Coronary artery (tissue), 2 donors: ENCODE results near the gene P2RX7.
A peak's percentile ranks its signal among the peaks of the same experiment; 100 is the strongest.
"Not testable (repeated sequence)": the region's sequence is repeated elsewhere in the genome, so short reads cannot be mapped to it uniquely, and the experiment has no call there.

Source experiments
- DNase-seq: peaks from one replicate; pipeline ENCODE4 v3.0.0-alpha.2; 2017; ENCODE audit warnings: low spot score
- H3K27ac ChIP-seq, 2 donors: fragments of 200-600 bp; sonication (generic); one replicate each; pipeline ENCODE4 v1.5.1; 2016 to 2019
- H3K4me3 ChIP-seq: fragments of 200-600 bp; sonication (generic); 2 replicates; pipeline ENCODE4 v1.5.1; 2016; ENCODE audit warnings: mild to moderate bottlenecking, moderate library complexity
- TF ChIP-seq, protein P1 (sequence below): fragments of 200-600 bp; sonication (generic); IDR thresholded peaks from one replicate; pipeline ENCODE4 v1.5.1; 2019; ENCODE audit warnings: antibody characterized with exemption

P2RX7 gene

DNA sequence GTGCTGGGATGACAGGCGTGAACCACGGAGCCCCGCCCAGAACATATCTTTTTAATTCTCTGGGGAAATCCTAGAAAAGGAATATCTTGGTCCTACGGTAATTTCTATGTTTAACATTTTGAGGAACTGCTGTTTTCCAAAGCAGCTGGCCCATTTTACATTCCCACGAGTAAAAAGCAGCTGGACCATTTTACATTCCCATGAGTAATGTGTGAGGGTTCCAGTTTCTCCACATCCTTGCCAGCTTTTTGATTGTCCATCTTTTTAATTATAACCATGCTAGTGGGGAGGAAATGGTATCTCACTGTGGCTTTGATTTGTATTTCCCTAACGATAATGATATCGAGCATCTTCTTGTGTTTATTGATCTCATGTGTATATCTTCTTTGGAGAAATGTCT lies 72.8 kb downstream of the P2RX7 start:
- DNase-seq: no peak
- H3K27ac ChIP-seq: no peak overlapping the region
- H3K4me3 ChIP-seq: no peak overlapping the region
- TF ChIP-seq, protein P1, sequence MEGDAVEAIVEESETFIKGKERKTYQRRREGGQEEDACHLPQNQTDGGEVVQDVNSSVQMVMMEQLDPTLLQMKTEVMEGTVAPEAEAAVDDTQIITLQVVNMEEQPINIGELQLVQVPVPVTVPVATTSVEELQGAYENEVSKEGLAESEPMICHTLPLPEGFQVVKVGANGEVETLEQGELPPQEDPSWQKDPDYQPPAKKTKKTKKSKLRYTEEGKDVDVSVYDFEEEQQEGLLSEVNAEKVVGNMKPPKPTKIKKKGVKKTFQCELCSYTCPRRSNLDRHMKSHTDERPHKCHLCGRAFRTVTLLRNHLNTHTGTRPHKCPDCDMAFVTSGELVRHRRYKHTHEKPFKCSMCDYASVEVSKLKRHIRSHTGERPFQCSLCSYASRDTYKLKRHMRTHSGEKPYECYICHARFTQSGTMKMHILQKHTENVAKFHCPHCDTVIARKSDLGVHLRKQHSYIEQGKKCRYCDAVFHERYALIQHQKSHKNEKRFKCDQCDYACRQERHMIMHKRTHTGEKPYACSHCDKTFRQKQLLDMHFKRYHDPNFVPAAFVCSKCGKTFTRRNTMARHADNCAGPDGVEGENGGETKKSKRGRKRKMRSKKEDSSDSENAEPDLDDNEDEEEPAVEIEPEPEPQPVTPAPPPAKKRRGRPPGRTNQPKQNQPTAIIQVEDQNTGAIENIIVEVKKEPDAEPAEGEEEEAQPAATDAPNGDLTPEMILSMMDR: no peak

DNA sequence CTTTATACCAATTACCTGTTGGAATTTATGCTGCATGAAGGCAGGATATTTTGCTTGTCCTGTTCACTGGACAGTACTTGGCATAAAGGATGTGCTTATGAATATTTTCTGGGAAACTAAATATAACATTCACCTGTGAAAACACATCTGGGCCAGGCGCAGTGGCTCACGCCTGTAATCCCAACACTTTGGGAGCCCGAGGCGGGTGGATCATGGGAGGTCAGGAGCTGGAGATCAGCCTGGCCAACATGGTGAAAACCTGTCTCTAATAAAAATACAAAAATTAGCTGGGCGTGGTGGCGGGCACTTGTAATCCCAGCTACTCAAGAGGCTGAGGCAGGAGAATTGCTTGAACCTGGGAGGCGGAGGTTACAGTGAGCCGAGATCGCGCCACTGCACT lies 75.9 kb downstream of the P2RX7 start:
- not testable (repeated sequence) for H3K27ac ChIP-seq, DNase-seq, H3K4me3 ChIP-seq

DNA sequence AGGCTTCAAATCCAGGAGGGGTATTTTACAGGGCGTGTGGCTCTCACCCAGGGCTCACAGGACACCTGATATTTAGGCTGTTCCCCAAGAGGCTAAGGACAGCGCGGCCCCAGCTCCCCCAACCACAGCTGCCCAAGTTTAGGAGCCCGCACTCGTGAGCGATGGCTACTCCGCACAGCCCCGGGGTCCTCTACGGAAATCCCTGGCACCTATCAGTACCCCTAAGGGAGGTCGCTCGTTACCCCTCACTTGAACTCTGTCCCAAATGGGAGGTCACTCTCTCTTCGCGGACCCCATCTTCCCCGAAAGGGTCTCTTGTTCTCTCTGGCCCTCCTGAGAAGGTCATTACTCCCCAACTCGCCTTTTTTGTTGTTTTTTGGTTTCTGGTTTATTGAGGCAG lies 76.5 kb downstream of the P2RX7 start:
- H3K4me3 ChIP-seq: no peak overlapping the region
- DNase-seq: no peak
- no peak overlapping the region for H3K27ac ChIP-seq
- TF ChIP-seq, protein P1: no peak

DNA sequence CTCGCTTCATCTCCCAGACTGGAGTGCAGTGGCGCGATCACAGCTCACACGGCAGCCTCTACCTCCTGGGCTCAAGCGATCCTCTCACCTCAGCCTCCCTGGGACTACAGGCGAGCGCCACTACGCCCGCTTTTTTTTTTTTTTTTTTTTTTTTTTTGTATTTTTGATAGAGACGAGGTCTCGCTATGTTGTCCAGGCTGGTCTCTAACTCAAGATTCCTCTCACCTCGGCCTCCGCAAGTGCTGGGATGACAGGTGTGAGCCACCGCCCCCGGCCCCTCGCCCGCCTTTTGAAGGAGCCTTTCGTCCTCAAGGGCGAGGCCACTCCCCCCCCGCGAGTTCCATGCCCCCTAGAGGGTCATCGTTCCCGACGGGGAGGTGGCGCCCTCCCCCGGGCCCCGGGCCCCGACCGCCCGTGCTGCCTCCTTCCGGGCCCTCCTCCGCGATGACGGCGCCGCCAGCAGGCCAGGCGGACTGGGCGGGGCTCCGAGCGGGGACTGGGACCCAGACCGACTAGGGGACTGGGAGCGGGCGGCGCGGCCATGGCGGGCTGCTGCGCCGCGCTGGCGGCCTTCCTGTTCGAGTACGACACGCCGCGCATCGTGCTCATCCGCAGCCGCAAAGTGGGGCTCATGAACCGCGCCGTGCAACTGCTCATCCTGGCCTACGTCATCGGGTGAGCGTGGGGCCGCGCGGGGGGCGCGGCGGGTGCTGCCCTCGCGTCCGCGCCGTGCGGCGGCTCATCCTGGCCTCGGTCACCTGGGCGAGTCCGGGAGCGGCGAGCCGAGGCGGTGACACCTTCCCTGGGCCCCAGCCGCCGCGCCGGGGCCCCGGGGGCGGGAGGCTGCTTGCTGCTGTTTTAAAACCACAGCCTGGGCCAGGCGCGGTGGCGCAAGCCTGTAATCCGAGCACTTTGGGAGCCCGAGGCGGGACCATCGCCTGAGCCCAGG lies 77.2 kb downstream of the P2RX7 start, which contains the start of gene P2RX4:
P2RX4 (plus strand) TSS at position 506 of the 949 bp plus-strand sequence; CDS start at position 542, 36 bp downstream.
- DNase-seq: peak; percentile 86
- Histone ChIP-seq H3K4me3 (peak within 1 kb of the TSS; percentile 83), H3K27ac (peak within 1 kb of the TSS; percentile 91 to 94)
- TF ChIP-seq, protein P1: no peak

DNA sequence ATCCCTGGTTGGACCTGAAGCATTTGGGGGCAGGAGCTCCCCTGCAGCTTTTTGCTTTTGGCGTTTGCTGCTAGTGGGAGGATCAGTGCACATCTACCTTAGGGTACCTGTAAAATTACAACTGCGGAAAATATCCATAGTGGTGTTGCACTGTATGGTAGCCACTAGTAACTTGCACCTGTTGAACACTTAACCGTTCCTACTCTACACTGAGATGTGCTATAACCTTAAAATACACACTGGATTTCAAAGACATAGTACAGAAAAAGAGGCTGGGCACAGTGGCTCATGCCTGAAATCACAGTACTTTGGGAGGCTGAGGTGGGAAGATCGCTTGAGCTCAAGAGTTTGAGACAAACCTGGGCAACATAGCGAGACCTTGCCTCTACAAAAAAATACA lies 80.2 kb downstream of the P2RX7 start:
- TF ChIP-seq, protein P1: no peak
- DNase-seq: no peak
- H3K4me3 ChIP-seq: no peak overlapping the region
- H3K27ac ChIP-seq: no peak overlapping the region

DNA sequence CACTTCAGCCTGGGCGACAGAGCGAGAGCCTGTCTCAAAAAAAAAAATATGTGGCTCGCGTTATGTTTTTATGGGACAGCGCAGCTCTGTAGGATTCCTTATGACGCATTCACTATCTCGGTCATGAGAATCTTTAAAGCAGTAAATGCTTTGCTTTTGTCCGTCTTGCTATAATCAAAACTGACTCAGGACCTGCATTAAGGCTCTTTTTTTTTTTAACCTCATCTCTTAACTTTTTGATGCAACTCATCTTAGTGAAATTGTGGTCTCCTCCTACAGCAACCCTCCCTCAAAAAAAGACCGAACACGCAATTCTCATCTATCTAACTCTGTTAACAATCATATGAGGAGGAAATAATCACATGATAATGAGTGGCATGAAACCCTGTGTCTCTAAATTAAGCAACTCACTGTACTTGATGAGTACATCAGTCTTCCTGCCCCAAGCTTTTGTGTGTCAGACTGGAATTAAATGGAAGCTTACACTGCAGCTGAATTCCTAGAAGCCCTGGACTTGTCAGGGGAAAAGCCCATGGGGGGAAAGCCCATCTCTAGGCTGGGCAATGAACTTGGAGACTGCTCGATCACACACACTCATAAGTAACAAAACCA lies 81.6 kb downstream of the P2RX7 start:
- Histone ChIP-seq H3K4me3 (no peak overlapping the region), H3K27ac (peak overlapping the region; percentile 49 to 66)
- DNase-seq: no peak
- TF ChIP-seq, protein P1: no peak

DNA sequence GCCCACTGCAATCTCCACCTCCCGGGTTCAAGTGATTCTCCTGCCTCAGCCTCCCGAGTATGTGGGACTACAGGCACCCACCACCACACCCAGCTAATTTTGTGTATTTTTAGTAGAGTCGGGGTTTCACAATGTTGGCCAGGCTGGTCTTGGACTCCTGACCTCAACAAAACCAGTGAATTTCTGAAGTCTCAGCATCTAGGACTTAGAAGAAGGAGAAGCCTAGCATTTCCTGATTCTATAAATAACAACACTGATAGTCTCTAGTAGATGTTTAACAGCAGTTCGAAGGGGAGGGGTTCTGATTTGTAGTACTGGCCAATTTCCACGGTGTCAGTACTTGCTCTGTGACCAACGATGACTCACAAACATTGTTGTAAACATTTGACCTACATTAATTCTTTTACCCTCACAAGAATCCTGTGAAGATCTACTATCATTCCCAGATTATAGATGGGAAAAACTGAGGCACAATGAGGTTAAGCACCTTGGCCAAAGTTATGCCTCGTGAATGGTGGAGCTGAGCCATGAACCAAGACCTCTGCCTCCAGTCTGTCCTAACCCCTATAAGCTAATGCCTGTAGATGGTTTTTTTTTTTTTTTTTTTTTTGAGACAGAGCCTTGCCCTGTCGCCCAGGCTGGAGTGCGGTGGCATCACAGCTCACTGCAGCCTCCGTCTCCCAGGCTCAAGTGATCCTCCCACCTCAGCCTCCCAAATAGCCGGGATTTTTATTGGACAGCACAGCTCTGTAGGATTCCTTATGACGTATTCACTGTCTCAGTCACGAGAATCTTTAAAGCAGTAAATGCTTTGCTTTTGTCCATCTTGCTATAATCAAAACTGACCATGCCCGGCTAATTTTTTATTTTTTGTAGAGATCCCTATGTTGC lies 82.4 kb downstream of the P2RX7 start:
- TF ChIP-seq, protein P1: no peak
- Histone ChIP-seq H3K27ac (peak overlapping the region; percentile 49 to 66), H3K4me3 (no peak overlapping the region)
- no peak for DNase-seq
